Endothelial cell of umbilical vein (primary cell): ENCODE results near the gene PRPF40B.

Source experiments
- EZH2 ChIP-seq: IDR thresholded peaks from 2 replicates; pipeline ENCODE4 v1.6.1; 2012; ENCODE audit warnings: borderline replicate concordance, low read depth, mild to moderate bottlenecking, moderate library complexity, low read length, inconsistent platforms; ENCODE audit not compliant: severe bottlenecking
- GATA2 ChIP-seq: IDR thresholded peaks from 2 replicates; pipeline ENCODE4 v1.7.0; 2011; ENCODE audit warnings: low read depth, mild to moderate bottlenecking, moderate library complexity, mixed read lengths, low read length; ENCODE audit not compliant: insufficient read length, insufficient read depth
- POLR2AphosphoS5 ChIP-seq: IDR thresholded peaks from 2 replicates; pipeline ENCODE4 v1.6.1; 2012; ENCODE audit warnings: low read depth, mild to moderate bottlenecking, control low read depth, low read length, moderate library complexity; ENCODE audit not compliant: insufficient read depth
- TF ChIP-seq, protein P1 (sequence below), 2 donors: IDR thresholded peaks; 1 replicate in 1 of 2; 2 replicates in 1 of 2; pipeline ENCODE4 v1.5.1; 2011; ENCODE audit warnings: low read length in 2 of 2, mild to moderate bottlenecking in 2 of 2, moderate library complexity in 2 of 2, control low read depth in 1 of 2, inconsistent platforms in 1 of 2, low read depth in 1 of 2; ENCODE audit not compliant: insufficient read depth in 1 of 2; ENCODE audit errors: extremely low read depth in 1 of 2

DNA sequence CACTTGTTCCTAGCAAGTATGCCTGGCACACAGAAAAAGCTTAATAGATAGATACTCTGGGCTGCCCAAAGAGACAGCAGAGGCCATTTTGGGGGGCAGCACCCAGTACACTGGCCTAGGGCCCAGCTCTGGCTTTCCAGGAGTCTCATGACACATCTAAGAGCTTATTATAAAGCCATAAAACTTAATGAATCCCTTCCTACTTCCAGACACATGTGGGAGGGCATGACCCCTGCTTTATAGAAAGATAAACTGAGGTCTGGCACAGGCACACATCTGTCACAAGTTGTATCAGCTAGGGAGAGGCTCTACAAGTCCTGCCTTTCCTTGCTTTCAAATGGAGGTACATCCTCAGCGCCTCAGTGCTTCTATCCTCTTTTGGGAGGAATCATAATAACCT, 56.7 kb downstream of the PRPF40B start:
- TF ChIP-seq POLR2AphosphoS5 (no peak), GATA2 (no peak), EZH2 (no peak)
- TF ChIP-seq, protein P1, sequence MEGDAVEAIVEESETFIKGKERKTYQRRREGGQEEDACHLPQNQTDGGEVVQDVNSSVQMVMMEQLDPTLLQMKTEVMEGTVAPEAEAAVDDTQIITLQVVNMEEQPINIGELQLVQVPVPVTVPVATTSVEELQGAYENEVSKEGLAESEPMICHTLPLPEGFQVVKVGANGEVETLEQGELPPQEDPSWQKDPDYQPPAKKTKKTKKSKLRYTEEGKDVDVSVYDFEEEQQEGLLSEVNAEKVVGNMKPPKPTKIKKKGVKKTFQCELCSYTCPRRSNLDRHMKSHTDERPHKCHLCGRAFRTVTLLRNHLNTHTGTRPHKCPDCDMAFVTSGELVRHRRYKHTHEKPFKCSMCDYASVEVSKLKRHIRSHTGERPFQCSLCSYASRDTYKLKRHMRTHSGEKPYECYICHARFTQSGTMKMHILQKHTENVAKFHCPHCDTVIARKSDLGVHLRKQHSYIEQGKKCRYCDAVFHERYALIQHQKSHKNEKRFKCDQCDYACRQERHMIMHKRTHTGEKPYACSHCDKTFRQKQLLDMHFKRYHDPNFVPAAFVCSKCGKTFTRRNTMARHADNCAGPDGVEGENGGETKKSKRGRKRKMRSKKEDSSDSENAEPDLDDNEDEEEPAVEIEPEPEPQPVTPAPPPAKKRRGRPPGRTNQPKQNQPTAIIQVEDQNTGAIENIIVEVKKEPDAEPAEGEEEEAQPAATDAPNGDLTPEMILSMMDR (IDR thresholded peaks at IDR 0.05; ENCODE audit: extremely low read depth in 1 of 2, insufficient read depth in 1 of 2, low read depth in 1 of 2, low read length in 2 of 2) = no peak
